Kasumi-1 (cell line): ENCODE measurements around the gene DGCR2.

Experiments
- DNase-seq, 2 experiments: peaks; one replicate each; lab custom pipeline; 2025; lab: John Stamatoyannopoulos, UW

The DGCR2 gene

GRCh38 chr22:19146215-19146968, 24.2 kb upstream of the DGCR2 start:
- DNase-seq: no peak

GRCh38 chr22:19143967-19144400, 21.8 kb upstream of the DGCR2 start:
- DNase-seq: peak in 1 of 2 experiments; percentile 6

- no peak for DNase-seq
Measured at GRCh38 chr22:19143212-19143611, 21.0 kb upstream of the DGCR2 start.

- no peak for DNase-seq
Measured at GRCh38 chr22:19142394-19142793, 20.2 kb upstream of the DGCR2 start.

GRCh38 chr22:19139974-19140373, 17.8 kb upstream of the DGCR2 start:
- no peak for DNase-seq

- no peak for DNase-seq
Measured at GRCh38 chr22:19139001-19139356, 16.8 kb upstream of the DGCR2 start.

GRCh38 chr22:19138217-19139000, 16.2 kb upstream of the DGCR2 start:
- DNase-seq: no peak

GRCh38 chr22:19137384-19138216, 15.4 kb upstream of the DGCR2 start:
- no peak for DNase-seq

- no peak for DNase-seq
Measured at GRCh38 chr22:19136915-19137314, 14.7 kb upstream of the DGCR2 start.

GRCh38 chr22:19134874-19135273, 12.7 kb upstream of the DGCR2 start:
- no peak for DNase-seq

GRCh38 chr22:19134176-19134831, 12.1 kb upstream of the DGCR2 start:
- DNase-seq: no peak

GRCh38 chr22:19133561-19133960, 11.3 kb upstream of the DGCR2 start:
- no peak for DNase-seq

- DNase-seq: no peak
Measured at GRCh38 chr22:19132693-19133400, 10.6 kb upstream of the DGCR2 start.

- no peak for DNase-seq
Measured at GRCh38 chr22:19132153-19132552, 9.9 kb upstream of the DGCR2 start.

- no peak for DNase-seq
Measured at GRCh38 chr22:19131685-19132015, 9.4 kb upstream of the DGCR2 start.

GRCh38 chr22:19130959-19131684, 8.9 kb upstream of the DGCR2 start, which contains the start of gene TSSK2:
TSSK2 (plus strand) TSS chr22:19131308; CDS start chr22:19131400, 92 bp downstream.
- no peak for DNase-seq

GRCh38 chr22:19129871-19130270, 7.7 kb upstream of the DGCR2 start:
- DNase-seq: no peak

GRCh38 chr22:19128946-19129727, 6.9 kb upstream of the DGCR2 start:
- no peak for DNase-seq

GRCh38 chr22:19128009-19128401, 5.8 kb upstream of the DGCR2 start:
- no peak for DNase-seq
